ENCODE data around the gene ARPP21.

ARPP21 gene

GRCh38 chr3:35677797-35678196 is 38.5 kb downstream of the ARPP21 start:
- FAIRE-seq: no peak

- no peak for FAIRE-seq
Measured at GRCh38 chr3:35678643-35679161, 39.4 kb downstream of the ARPP21 start.

GRCh38 chr3:35679409-35680080 is 40.2 kb downstream of the ARPP21 start:
- FAIRE-seq: no peak

DNA sequence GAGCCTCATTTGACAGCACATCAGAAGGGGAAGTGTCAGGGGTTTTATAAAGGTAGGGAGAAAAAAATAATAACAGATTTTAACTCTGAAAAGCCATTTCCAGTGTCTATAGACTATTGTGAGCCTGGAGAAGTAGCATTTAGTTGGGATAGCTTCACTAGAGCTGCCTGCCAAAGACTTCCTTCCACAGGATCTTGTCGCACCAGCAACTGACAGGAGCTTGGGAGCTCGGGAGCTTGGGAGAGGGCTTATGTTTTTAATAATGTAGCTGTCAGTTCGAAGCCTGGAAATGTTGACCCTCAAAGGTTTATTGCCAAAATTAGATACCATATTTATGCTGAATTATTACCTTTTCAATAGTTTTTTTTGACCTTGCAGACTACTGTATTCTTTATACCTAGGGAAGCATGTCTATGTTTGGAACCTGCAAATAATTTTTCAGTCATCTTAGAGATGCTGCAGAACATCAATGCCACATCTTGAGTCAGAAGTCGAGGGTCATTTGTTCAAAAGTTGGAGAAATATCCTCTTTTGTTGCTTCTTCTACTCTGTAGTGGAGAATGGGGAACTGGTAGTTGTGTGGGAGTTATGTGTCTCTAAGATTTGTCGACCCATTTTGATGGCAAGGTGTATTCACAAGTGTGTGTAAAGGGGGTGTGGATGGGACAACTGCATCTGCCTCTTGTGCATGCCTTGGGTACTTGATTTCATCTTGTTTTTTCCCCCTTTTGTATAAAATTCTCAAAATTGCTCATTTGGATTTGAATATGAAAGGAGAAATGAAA is 41.7 kb downstream of the ARPP21 start:
- no peak for FAIRE-seq

DNA sequence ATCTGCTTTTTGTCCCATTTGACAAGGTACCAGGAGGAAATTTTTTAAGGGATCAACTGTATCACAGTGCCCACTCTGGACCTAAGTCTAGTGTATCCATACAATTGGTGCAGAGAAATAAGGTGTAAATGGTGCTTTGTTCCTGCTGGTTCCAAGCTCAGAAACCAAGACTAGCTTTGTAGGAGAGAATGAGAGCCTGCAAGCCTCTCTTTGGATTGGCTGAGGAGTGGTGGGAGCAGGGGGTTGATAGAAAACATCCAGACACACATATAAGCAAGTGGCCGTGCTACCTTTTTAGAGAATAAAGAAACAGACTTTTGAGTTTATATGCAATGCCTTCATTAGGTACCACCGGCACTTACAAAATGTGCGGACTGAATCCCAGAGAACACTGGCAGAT is 45.8 kb downstream of the ARPP21 start:
- FAIRE-seq: no peak

DNA sequence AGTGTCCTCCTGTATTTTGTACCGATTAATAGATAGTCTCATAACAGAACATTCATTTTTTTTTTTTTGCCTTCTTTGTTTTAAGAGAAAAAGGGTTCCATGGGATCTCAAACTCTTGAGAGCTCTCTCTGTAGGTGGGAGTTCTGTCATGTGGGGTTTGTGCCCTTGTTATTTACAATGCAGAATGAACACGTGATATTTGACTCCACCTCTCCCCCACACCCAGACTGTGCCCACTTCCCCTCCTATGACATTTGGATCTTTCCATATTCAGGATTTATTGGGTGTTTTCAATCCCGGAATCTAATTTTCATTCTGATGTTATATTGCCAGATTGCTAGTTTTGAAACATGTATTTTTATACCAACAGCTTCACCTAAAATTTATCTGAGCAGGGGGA is 49.5 kb downstream of the ARPP21 start:
- no peak for FAIRE-seq

DNA sequence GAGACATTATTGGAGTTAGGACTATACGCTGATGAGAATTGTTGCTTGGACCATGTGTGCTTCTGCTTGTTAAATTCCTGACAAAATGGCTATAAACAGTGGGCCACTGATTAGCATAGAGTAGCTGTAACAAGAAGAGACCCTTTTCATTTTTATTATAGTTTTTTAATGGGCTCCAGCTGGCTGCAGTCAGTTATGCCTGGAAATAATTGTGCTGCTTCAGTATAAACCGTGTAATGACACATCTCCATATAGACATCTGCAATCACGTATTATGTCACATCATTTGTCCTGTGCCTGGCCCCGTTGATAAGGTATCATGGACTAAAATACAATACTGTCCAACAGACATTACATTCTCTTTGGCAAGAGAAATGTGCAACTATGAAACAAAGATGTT is 50.9 kb downstream of the ARPP21 start:
- FAIRE-seq: no peak

GRCh38 chr3:35705904-35706303 is 66.6 kb downstream of the ARPP21 start:
- FAIRE-seq: no peak

GRCh38 chr3:35707904-35708303 is 68.6 kb downstream of the ARPP21 start:
- FAIRE-seq: no peak

- FAIRE-seq: no peak
Measured at GRCh38 chr3:35708394-35709271, 69.3 kb downstream of the ARPP21 start.

- FAIRE-seq: no peak
Measured at GRCh38 chr3:35709691-35710090, 70.4 kb downstream of the ARPP21 start.

- FAIRE-seq: no peak
Measured at GRCh38 chr3:35710554-35710953, 71.2 kb downstream of the ARPP21 start.

- FAIRE-seq: no peak
Measured at GRCh38 chr3:35718921-35719320, 79.6 kb downstream of the ARPP21 start.

DNA sequence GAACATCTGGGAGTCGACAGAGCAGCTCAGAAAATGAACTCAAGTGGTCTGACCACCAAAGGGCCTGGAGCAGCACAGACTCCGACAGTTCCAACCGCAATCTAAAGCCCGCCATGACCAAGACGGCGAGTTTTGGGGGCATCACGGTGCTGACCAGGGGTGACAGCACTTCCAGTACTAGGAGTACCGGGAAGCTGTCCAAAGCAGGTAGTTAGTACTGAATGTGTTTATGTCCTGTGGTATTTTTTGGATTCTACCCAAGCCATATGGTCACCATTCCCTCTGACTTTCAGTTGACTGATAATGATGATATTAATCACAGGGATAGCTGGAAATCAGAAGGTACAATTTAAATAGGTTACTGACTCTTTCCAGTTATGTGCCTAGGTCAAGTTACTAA is 82.3 kb downstream of the ARPP21 start:
- no peak for FAIRE-seq

- FAIRE-seq: no peak
Measured at GRCh38 chr3:35722902-35723301, 83.6 kb downstream of the ARPP21 start.

DNA sequence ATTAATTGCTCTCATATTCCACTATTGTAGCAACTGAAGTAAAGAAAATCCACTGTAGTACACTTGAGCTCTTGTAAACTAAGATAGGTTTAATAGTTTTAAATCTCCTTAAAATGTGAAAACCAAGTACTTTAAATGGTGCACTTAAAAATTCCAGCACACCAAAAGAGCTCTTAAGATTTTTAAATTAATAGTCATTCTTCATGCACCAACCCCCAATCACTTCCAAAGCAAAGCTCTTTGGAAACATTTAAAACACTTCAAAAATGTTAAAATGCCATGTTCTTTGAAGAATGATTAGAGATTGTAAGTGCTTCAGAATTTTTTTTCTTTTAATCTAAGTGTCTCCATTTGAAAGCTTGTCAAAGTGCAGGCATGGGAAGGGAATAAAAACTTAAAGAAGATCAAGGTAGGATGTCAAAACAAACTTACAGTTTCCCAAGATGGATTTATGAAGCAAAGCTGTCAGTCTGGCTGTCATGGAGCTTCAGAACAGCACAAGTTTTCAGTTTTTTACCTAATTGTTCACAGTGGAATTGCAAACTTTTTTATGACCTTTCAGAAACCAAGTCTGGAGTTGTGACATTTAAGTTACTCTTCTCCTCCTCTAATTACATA is 84.3 kb downstream of the ARPP21 start:
- no peak for FAIRE-seq

GRCh38 chr3:35724106-35724505 is 84.8 kb downstream of the ARPP21 start:
- FAIRE-seq: no peak

DNA sequence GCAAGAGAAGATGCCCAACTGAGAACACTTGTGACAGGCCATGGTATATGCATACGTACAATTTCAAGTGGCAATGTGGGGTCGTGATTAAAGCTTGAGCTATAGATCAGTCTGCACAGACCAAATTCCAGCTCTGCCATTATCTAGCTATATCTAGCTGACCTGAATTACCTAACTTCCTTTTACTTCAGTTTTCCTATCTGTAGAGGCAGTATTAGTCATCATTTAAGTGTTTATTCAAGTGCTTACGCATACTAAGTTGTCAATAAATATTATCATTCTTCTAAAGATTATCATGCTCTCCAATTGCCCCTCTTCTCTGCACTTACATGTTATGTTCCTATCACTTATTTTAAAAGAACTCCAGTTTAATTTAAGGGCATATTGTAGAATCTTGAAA is 87.9 kb downstream of the ARPP21 start:
- FAIRE-seq: no peak

GRCh38 chr3:35733341-35733740 is 94.0 kb downstream of the ARPP21 start:
- no peak for FAIRE-seq

GRCh38 chr3:35733864-35734263 is 94.5 kb downstream of the ARPP21 start:
- FAIRE-seq: no peak

GRCh38 chr3:35737080-35737479 is 97.8 kb downstream of the ARPP21 start:
- FAIRE-seq: no peak

DNA sequence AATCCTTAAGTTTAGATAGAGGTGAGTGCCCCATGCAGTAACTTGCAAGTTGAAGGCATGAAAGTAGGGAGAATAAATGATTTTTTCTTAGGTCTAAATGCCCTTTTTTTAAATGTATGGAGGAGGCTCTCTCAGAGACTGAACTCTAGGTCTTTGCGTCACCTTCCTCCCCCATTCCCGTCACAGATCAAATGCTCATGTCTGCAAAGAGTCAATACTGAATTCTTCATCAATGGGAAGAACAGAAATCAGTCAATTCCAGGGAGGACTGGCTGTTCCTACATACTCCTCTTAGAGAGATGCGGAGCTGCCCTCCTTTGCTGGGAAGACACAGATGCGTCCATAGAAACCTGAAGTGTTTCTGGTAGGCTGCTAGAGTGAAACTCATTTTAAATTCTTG is 98.2 kb downstream of the ARPP21 start:
- FAIRE-seq: no peak

Data from colon (tissue), 2 donors.